ENCODE results near the gene MEIS1. TPM values are rescaled to one million over a fixed set of nuclear protein-coding genes. Genes with fewer than 3 reads are reported as not detected.

Gene MEIS1
- total RNA-seq, 1 experiment from 2014 or later = 0.66 TPM

GRCh38 chr2:66555501-66556324, 120.8 kb downstream of the MEIS1 start:
- no CpG with 5 or more reads among the region's 14 CpGs for WGBS (ENCODE audit: extremely low coverage, insufficient read length, low lambda C conversion rate)
- Mint-ChIP-seq H3K9me3 (no peaks in the 10 kb centered on the region), H3K27ac (no peak overlapping the region; a peak in 1 of 7 replicates), H3K4me1 (peaks cover 6 to 10% of the 10 kb centered on the region in 2 experiments; a peak in 3 of 4 replicates), H3K36me3 (ENCODE audit: insufficient read depth in 1 of 3, low read depth in 3 of 3) (no peaks in the 10 kb centered on the region), H3K27me3 (ENCODE audit: low read depth) (peaks cover 4% of the 10 kb centered on the region), H3K4me3 (no peak overlapping the region)
- Histone ChIP-seq H3K4me2 (ENCODE audit: insufficient read depth, insufficient read length, low read length) (no peak overlapping the region), H3K14ac (ENCODE audit: insufficient read depth, low read length) (no peak overlapping the region), H3K4me1 (ENCODE audit: insufficient read depth, low read length) (no peaks in the 10 kb centered on the region), H3K9ac (ENCODE audit: extremely low read depth, insufficient read length, low read length) (no peak overlapping the region), H4K8ac (replicated peaks; ENCODE audit: insufficient read length, low read depth, low read length) (no peak overlapping the region), H2AFZ (ENCODE audit: low read length) (no peak overlapping the region), H4K5ac (ENCODE audit: insufficient read length, low read depth, low read length) (no peak overlapping the region), H3K27me3 (ENCODE audit: insufficient read depth, low read length) (no peaks in the 10 kb centered on the region), H3K4ac (ENCODE audit: low read depth, low read length) (no peak overlapping the region), H2BK120ac (ENCODE audit: low read depth, low read length, poor library complexity, severe bottlenecking) (no peak overlapping the region), H4K91ac (ENCODE audit: insufficient read length, low read depth, low read length) (no peak overlapping the region), H3K23ac (ENCODE audit: insufficient read length, low read depth, low read length) (no peak overlapping the region), H2BK5ac (ENCODE audit: insufficient read length, low read length) (no peak overlapping the region), H3K56ac (ENCODE audit: insufficient read length, low read depth, low read length) (no peak overlapping the region), H3K9me3 (ENCODE audit: control insufficient read depth, low read depth, low read length) (no peaks in the 10 kb centered on the region), H2BK12ac (ENCODE audit: insufficient read length, low read depth, low read length) (no peak overlapping the region), H3T11ph (ENCODE audit: low read length) (no peak overlapping the region), H3K18ac (ENCODE audit: insufficient read length, low read depth, low read length) (no peak overlapping the region), H3K79me2 (ENCODE audit: insufficient read depth, low read length) (no peaks in the 10 kb centered on the region), H2BK20ac (ENCODE audit: low read depth, low read length, poor library complexity, severe bottlenecking) (no peak overlapping the region), H4K20me1 (ENCODE audit: control insufficient read depth, insufficient read depth, insufficient read length) (no peaks in the 10 kb centered on the region), H3K27ac (ENCODE audit: insufficient read length, low read depth, low read length) (no peak overlapping the region), H2BK15ac (ENCODE audit: low read depth, low read length) (no peak overlapping the region), H3K79me1 (ENCODE audit: insufficient read depth, low read depth, low read length, poor library complexity, severe bottlenecking) (no peaks in the 10 kb centered on the region), H2AK5ac (ENCODE audit: insufficient read length, low read length) (no peak overlapping the region), H3K23me2 (ENCODE audit: insufficient read length, low read depth, low read length, poor library complexity, severe bottlenecking) (no peaks in the 10 kb centered on the region)
- no peak for DNase-seq
- TF ChIP-seq CTCF (conservative IDR thresholded peaks at IDR 0.05) = no peak

Data from H9 (cell line).